Activated CD8-positive, alpha-beta memory T cell treated with anti-CD3 and anti-CD28 coated beads for 4 hours (primary cell): ENCODE data around the gene DCUN1D3.

Source experiments
- DNase-seq, 2 donors: peaks; one replicate each; pipeline ENCODE4 v3.0.0-alpha.2; 2020; ENCODE audit warnings: low read depth in 2 of 2

The DCUN1D3 gene

DNA sequence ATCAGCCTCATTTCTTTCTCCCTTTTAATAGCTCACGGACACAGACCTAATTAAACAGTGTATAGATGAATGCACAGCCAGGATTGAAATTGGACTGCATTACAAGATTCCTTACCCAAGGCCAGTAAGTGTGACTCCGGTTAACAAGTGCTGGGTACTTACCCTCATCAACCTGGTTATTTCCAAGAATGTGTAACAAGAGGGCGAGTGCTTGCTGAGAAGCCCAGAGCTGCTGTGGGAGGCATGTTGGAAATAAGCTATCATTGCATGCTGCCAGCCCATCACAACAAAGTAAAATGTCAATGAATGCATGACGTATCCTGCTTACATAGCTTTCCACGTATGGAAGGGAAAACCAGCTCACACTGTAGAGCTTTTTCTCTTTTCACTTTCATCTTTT is 19.9 kb upstream of the DCUN1D3 start:
- no peak for DNase-seq

DNA sequence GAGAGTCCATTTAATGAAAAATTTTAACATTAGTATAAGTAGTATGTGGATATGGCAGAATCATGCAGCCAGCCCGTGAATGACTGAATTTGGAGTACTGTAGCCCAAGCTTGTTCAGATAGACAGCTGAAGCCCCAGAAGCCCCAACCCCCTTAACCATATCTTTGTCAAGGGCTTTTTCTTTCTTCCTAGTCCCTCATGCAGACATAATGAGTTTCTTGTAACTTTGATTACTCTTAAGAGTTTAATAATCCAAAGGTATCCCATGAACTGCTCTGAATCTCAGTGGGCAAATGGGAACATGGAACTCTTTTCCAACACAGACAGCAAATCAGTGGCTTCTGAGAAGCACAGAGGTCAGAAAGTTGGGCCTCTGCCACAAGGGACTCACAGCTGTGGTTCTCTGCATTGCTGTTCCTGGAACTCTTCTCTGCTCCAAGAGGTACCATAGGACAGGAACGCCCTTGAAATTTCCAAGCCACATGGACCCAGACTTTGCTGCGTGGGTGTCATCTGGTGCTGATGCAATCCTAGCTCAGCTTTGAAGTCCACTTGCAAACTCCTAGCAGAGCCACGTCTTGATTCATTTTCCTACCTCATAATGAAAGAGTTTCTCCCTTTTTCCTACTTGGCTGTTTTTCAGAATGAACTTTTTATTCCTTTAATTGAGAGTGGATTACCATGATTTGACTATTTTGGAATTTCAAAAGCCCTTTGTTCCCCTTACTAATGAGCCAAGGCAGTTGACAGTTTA is 18.5 kb upstream of the DCUN1D3 start:
- no peak for DNase-seq

DNA sequence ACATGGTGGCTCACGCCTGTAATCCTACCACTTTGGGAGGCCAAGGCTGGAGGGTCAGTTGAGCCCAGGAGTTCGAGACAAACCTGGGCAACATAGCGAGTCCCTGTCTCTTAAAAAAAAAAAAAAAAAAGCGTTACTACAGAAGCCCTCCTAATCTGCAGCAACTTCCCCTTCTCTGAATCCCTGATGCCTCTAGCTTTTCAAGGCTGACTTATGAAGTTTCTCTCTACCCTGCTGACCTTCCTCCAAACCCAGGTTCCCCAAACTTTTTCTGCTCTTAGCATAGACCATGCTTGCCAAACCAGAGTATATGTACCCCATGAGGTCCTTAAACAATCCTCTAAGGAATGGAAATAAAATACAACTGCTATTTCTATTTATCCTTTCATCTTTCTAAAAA is 16.8 kb upstream of the DCUN1D3 start:
- no peak for DNase-seq

DNA sequence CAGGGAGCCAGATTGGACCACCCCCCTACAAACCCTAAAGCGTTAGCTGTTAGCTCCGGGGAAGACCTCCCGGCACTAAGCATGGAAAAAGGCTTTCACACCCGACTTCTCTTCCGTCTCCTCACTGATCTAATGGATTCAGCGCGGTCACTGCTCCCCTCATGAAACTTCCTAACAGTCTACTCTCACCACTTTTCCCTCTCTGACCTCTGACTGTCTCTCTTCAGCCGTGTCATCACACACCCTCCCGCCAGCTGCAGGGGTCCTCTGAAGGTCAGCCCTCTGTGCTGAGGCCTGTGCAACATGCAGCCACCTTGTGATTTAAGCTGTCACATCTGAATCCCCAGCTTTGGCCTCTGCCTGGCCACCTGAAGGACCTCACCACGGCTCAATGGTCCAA is 16.1 kb upstream of the DCUN1D3 start:
- DNase-seq = no peak

DNA sequence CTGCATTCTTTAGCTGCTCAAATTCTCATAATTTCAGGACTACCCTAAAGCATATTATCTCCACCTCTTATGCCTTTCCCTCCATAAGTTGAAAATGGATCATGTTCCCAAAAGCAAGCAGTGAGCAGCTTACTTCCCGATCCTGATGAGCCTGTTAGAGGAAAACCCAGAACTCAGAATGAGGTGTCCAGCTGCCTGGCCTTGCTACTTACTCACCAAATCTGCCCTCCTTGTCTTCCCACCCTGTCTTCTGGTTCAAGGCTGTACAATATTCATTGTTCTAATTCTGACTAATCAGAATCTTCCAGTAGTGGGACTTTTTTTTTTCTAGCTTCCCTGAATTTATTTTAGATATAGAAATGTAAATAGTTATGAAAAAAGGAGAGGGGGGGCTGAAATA is 11.2 kb upstream of the DCUN1D3 start:
- DNase-seq = no peak

DNA sequence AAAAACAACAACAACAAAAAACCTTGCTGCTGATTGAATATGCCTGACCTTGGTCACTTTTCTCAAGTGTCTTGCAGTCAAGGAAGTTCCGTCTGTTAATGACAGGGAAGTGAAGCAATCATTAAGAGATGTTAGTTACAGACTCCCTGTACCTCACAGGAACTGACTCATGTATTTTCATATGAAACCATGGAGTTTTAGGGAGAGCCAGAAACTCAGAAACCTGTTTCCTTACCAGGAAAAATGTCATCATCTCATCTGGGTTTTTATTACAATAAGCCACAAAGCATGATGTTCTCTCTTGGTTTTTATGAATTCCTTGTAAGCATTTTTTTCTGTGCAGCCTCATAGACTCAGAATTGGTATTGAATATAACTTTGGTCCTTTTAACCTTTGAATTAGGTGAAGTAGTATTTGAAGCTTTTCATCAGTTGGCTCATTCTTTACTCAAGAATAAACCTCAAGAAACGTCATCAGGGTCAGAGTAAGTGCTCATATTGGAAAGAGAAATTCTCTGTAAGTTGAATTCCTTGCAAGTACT is 10.7 kb upstream of the DCUN1D3 start:
- DNase-seq = no peak

DNA sequence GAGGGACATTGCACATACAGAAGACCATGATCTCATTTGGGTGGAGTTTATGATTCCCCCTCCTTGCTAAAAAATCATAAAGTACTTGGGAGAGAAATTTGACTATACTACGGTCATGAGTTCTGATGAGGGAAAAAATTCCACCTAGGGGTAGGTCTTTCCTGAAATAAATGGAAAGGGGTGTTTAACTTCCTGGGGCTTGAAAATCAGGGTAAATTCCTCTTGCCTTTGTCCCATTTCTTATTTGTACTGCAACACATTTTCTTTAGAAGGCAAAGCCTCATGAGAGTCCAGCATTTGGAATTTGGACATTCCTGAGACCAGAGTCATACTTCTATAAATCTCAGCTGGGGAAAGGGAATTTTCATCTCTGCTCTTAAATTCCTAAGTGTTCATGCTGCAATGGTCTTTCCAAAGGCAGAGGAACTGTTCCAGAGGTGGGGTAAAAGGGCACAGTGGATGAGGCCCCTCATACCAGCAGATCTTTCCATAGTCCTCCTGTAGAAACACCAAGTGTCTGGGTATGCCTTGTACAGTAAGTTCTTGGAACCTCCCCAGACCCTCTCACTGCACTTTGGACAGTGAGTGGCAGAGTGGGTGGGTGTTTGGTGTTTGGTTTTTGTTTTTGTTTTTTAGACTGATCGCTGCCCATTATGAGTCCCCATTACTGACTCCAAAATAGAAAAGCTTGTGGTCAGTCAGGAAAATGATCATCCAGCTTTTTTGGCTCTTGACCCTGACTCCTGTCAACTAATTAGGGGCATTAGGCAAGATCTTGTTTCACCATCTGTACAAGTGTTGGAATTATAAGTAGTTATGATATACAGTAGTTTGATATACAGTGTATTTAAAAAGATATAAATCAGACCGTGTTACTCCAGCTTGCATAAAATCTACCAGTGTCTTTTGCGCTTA is 6.4 kb upstream of the DCUN1D3 start:
- DNase-seq = no peak

DNA sequence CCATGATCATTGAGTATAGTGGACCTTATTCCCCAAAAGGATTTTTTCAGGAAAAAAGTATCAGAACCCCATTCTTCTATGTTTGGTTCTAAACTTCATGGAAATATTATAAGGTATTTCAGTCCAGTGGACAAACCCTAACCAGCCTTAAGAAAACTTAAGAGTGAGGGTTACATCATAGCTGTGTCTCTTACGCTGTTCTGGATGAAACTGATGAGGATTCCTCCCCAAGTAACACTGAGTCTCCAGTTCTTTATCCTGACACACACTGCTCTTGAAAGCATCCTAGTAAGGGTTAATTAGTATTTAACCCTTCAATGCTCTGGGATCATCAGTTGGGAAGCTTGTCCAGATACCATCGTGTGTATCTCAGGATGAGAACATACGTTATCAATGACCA is 5.4 kb upstream of the DCUN1D3 start:
- DNase-seq = no peak

DNA sequence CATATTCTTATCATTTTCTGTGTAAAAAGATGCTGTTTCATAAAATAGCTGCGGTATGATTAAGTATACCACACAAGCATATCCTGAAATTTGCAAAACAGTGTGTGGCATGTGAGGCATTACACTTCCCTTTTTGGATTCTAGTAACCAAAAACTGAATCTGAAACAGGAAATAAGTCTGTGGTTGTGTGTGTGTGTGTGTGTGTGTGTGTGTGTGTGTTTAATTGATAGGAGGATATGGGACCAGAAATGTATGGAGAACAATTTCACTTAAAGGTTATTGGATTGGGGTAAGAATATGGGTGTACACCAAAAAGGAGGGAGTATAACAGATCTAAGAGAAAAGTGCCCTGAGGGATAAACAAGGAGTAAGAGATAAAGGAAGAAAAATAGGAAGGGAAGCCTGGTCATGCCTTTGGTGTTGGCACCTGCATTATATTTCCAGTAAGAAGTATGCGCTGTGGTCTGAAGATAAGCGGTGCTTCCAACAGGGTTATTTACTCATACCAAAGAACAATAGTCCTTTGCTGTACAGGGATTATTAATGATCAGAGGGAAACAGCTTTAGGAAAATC is 4.4 kb upstream of the DCUN1D3 start:
- DNase-seq = no peak

DNA sequence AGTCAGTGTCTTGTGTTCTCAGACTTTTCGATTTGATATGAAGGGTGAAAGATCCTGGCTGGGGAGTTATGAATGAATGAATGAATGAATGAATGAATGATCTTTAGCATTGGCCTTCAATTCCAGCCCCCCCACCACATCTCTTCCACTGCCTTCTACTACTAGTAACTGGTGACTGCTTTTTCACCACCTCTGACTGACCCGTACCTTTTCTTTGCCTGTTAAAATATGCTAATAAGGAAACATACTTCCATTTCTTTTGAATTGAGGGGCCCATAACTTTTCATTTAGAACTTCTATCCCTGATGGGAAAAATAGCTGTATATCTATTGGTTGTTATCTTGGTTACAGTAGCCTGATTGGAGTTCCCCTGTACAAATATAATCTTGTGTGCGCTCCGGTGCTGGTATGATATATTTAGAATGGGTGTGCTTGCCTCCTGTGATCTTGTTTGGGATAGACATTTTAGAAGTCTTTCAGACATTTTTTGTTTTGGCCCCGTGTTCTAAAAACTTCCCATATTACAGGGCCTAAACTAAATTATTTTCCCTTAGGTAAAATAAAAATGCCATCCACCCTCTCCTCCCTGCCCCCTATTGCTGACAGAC is 3.8 kb upstream of the DCUN1D3 start:
- no peak for DNase-seq

DNA sequence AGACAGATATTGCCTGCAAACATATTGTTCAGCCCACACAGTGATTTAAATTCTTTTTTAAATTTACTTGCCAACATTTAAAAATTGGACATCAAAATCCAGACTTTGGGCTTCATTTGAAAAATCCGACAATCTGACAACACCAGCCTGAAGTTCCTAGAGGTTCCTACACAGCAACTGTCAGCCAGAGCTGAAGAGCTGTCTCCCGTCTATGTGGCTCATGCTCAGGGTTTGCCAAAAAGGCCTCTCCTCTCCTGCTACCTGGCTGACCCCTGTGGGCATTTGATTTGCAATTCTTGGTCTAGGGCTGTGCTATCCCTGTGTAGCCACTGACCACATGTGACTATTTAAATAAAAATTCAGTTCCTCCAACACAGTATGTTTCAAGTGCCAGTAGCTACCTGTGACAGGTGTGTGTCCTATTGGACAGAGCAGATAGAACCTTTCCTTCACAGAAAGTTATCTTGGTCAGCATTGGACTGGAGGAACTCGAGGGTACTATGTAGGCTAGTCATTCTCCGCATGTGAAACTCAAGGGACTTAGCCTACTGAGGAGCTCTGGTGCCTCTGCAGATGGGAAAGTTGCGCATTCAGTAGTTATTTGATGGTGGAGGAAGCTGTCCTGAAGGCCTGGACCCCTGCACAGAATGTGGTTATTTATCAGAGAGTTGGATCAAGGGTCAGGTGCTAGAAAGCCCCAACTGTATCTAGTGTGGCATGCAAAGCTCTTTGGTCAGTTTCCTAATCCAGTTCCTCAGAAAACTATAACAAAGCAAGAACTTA is 3.1 kb upstream of the DCUN1D3 start:
- no peak for DNase-seq

DNA sequence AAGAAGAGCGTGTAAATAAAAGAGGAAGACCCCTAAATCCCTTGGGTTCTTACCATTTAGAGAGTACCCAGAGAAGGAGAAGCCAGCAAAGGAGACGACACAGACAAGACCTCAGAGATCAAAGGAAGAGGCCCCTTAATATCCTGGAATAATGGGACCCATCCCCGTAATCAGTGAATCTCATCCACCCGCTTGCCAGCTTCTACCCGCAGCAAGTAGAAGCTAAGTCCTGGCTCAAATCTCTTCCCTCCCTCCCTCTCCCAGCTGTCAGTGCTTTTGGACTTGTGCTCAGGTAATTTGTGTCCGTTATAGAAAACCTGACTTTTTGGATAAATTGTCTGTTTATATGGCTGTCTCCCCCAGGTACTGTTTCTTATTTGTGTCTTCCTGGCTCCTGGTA is 2.3 kb upstream of the DCUN1D3 start:
- no peak for DNase-seq

DNA sequence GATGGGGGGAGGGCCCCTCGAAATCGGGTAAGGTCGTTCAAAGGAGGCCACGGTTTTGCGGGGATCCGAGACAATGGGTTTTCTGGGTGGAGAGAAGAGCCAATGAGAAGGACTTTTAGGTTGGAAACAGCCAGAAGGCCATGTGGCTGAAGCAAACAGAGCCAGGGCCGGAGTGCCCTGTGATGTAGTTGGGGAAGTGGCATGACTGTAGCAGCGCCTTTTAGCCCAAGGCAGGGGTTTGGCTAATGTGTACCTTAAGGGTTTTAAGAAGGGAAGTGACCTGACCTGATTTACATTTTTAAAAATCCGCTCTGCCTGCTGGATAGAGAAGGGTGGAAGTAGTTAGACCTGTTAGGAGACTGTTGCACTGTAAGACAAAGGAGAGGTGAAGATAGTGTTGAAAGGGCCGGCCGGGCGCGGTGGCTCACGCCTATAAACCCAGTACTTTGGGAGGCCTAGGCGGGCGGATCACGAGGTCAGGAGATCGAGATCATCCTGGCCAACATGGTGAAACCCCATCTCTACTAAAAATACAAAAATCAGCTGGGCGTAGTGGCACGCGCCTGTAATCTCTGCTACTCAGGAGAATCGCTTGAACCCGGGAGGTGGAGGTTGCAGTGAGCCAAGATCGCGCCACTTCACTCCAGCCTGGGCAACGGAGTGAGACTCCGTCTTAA is 1.4 kb upstream of the DCUN1D3 start:
- no peak for DNase-seq

DNA sequence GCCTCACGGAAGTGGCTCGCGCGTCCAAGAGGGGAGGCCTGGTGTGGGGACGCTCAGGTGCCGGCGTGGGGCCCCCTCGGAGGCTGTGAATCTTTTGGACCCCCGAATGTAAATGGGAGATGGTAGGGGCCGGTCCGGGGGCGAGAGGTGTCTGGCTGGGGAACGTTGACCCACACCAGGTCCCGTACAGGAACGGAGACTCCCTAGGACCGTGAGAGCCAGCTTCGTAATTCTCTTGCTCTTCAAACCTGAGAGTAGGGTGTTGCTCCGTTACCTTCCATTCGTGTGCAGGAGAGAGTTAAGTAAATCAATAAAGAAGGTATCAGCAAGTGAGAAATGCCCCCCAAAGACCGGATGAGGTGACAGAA is 894 bp upstream of the DCUN1D3 start:
- no peak for DNase-seq

DNA sequence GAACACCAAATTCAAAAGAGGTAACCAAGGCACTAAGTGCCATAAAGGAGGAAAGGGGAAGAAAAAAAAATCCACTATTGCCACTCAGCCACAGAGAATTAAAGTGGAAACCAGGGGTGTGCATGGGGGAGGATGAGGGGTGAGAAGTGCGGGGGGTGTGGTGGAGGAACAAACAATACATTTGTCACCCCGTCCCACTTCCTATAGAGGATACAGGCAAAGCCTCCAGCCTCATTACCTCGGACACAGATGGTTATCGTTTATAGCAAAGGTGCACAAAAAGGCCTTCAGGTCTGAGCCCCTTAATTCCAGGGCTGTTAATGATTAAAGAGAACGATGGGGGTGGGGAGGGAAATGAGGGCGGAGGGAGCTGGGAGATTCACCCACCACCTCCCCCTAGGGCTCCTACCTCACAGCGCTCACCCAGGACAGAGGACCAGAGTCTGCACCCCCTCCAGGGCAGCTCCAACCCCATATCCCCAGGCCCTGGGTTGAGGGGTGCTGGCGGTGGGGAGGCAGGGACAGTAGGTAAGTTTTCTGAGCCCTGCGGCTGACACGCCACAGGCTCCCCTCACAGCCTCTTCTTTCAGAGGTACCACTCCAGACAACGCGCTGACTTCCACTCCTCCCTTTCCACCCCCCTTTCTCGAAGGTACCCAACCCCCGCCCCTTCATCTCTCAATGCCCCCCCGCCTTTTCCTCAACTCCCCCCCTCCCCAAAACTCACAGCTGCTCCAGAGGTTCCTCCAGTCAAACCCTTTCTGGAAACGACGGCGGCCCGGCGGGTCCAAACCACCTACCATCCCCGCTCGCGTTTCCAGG is 470 bp downstream of the DCUN1D3 start:
- peak in 1 of 2 donors; percentile 3 for DNase-seq

DNA sequence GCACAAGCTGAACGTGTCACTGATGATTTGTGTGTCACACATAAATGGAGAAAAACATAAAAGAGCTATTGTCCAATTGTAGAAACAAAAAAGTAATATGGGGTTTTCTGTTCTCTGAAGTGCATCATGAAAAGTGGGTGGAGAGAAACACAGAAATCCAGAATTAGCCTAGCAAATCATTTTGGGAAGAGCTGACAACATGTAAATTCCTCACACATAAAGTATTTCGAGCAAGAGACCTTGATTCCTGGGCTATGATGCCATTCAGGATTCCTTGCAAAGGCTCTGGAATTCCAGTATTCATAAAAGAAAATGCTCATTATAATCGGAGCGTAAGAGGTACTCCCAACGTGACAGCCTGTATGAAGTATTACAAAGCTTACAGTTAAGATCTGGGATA is 1.1 kb downstream of the DCUN1D3 start:
- no peak for DNase-seq

DNA sequence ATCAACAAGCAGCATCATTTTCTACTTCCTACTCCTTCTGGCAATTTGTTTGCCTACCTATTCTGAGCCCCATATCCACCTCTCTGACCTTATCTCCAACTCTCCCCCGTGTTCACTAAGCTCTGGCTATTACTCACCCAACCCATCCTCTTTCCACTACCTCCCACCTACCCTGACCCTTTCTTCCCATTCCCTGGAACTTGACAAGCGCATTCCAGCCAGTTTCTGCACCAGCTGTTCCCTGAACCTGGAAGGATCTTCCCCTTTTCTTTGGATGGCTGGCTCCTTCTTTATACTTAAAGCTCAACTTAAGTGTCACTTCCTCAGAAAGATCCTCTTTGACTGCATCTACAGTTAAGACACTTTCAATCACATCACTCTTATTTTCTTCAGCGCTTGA is 2.2 kb downstream of the DCUN1D3 start:
- no peak for DNase-seq

DNA sequence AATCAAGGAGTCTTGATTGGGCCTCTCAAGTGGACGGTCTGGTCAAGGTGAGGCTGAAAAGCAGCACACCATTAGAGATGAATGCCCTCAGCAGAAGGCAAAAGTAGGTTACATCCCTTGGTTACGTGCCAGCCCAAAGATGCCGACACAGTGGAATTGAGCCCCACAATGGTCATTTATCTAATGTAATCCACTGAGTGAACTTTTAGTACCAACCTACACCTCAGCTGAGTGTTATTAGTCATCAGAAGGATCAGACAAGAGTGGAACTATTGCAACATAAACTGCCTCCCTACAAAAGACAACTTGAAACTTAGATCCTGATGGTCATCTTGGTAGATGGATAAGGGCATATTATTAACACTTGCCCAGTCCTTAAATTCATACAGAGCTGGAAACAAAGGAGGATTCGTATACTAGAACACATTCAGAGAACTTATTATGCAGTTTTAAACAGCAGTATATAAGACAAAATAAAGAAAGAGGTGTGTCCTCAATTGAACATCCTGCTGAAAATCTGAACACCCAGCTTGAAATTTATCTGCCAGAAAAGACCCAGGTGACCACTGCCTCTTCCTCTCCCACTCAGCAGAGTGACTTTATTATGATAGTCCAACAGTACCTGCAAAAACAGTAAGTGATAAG is 2.8 kb downstream of the DCUN1D3 start:
- DNase-seq = no peak

DNA sequence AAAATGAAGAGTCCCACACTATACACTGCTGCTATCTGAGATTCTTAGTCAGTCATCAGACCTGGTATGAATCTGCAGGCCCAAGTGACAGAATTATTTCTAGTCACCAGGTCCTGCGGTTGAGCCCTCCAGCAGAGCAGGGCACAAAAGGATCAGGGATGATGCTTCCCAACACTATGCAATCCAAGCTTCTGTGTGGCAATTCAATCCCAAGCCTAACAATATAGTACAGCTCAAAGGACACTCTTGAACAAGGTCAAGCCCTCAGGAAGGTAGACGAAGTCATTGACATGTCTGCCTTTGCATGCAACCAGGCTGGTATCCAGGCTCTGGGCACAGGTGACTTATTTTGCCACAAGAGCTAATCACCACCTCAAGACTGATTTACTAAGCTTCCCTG is 5.8 kb downstream of the DCUN1D3 start:
- no peak for DNase-seq
